ENCODE measurements around the gene MAPKAPK2.

The MAPKAPK2 gene

DNA sequence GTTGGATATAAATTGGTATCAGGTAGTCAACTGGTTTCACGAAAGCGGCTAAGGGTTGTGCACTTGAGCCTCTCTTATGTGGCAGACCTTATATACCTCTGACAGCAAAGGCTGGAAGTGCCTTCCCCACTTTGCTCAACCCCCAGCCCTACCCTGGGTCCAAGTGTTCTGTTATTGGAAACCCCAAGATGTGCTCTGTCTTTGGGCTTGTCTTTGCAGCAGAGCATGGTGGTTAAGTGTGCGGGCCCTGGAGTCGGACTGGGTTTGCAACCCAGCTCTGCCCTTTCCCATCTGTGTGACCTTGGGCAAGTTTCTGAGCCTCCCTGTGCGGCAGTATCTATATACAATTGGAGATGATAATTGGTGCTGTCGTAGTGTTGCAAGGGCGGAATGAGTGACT is 98.8 kb downstream of the MAPKAPK2 start:
- no peak for DNase-seq

Measured in GDM1 (cell line).